Stimulated activated CD4-positive, alpha-beta T cell treated with anti-CD3 and anti-CD28 coated beads, TNF-alpha, amount 100 ng/mL, for 1 hour (primary cell): ENCODE results near the gene PITRM1.
"Not testable (repeated sequence)": the region's sequence is repeated elsewhere in the genome, so short reads cannot be mapped to it uniquely, and the experiment has no call there.

Experiments used
- DNase-seq, 3 donors: peaks; one replicate each; pipeline ENCODE4 v3.0.0-alpha.2; 2020; ENCODE audit warnings: low read depth in 3 of 3, low spot score in 1 of 3

Gene PITRM1

GRCh38 chr10:3199488-3199887 is 26.9 kb upstream of the PITRM1 start:
- DNase-seq, result no peak

DNA sequence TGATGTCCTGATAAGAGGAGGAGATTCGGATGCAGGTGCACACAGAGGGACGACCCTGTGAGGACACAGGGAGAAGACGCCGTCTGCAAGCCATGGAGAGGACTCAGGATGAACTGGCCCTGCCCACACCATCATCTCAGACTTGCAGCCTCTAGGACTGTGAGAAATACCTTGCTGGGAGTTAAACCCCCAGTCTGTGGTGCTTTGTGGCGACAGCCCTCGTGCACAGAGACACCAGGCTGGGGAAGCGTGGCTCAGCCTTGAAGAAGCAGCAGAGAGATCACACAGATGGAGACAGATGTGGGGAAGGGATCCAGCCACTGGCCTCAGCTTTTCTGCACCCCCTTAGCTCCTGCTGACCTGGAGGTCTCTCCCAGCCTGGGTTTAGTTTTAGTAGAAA is 26.3 kb upstream of the PITRM1 start:
- DNase-seq, result no peak

DNA sequence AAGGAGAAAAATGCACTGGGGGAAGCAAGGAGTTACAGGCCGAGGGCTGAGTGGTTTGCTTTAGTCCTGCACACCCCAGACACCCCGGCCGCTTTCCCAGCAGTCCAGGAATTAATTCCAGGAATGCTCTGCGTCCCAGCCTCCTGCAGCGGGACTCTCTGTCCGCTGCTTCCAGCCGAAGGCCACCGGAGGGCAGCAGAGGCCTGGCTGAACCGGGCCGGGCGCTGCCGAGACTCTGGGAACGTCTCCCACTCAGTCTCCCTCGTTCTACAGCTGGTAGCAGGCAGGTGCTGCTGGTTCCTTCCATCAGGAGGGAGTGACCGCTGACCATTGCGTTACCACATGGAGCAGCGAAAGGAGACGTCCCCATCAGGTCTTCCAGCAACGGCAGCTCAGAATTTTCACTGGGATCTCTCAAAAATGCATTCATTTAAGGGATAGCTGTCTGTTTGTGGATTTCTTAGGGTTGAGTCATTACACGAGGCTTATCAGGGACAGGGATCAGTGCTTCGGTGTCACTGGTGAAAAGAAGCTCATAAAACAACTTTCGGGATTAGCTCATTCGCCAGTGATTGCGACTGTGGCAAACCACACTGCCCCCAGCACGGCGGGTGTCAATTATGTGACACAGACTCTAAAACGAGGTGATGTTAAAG is 24.9 kb upstream of the PITRM1 start:
- DNase-seq, result peak in 2 of 3 donors; percentile 39 to 45

DNA sequence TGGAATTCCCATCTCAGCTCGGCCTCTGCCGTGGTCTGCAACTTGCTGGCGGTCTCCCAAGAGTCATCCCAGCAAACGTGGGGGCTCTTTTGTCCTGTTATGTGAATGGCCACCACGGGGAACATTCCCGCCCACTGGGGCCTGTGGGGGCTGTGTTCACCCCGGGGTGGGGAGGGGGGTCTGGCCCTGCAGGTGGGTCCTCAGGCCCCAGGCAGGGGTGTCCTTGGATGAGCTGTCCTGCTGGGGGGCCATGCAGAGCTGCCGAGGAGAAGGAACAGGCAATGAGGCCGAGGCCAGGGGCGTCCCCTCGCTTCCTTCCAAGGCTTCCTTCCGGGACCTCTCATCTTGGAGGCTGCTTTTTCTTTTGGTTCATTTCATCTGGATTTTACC is 24.4 kb upstream of the PITRM1 start:
- DNase-seq, result no peak

- DNase-seq, result no peak
These were observed 23.9 kb upstream of the PITRM1 start for GRCh38 chr10:3196482-3196881.

DNA sequence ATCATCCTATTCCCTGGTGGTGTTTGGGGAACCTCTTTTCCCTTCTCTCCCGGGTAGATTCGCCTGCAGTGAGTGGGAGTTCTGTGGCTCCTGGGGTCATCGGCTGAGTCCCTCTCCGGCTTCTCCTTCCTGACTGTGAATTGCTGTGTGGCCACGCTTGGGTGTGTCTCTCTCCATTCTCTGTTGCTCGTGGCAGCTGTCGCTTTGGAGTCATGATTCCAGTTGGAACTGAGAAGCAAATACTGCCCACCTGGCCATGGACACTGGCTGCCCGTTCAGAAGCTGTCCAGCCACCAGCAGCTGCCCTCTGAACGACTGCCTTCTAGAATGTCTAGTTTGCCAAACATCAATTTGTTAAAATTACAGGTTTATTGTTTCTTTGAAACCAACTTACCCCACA is 23.1 kb upstream of the PITRM1 start:
- DNase-seq, result no peak

DNA sequence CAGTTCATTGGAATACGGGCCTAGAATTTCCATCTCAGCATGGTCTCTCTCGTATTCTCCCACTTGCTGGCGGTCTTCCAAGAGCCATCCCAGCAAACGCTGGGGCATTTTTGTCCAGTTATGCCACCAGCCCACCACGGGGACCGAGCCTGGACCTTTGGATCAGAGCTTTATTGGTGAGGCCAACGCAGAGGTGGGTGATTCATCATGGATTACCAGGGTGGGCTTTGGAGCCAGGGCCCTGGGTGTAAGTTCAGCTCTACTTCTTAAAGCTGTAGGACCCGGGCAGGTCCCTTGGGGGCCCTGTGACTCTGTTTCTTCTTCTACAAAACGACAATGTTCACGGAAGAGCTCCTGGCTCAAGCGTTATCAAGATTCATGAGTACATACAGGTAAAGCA is 22.7 kb upstream of the PITRM1 start:
- DNase-seq, result no peak

DNA sequence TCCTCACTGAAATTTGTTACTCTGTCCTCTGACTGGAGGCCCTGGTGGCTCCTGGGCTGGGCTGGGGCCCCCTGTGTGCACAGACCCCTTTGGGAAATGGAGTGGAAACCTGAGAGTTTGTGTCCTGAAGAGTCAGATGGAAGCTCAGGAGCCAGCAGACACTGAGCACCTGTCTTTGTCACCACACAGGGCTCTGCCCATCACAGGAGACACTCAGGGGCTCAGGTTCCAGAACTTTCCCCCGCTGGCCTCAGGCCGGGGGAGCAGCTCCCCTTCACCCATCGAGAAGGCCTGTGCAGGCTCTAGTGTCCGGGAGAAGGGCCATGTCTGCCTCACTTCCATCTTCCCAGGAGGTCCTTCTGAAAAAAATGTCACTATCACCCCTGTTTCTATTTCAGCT is 22.3 kb upstream of the PITRM1 start:
- DNase-seq, result no peak

DNA sequence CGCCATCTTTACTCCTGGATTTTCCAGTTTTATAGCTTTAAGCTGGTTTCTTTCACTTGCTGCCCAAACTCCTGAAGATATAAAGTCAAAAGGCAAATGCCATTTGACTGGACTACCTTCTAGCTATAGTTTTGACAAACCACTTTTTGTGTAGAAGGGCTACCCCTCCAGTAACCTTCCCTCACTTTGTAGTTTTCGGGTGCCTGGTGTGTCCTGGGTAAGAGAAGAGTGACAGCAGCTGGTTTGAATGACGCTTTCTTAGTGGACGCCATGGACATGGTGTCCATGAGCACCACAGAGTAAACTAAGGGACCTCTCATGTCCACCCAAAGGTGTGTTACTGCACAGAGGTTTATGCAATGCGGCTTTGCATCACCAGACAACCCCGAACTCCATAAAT is 21.2 kb upstream of the PITRM1 start:
- DNase-seq, result no peak

GRCh38 chr10:3192856-3193635 is 20.5 kb upstream of the PITRM1 start:
- DNase-seq, result peak in 1 of 3 donors; percentile 37

DNA sequence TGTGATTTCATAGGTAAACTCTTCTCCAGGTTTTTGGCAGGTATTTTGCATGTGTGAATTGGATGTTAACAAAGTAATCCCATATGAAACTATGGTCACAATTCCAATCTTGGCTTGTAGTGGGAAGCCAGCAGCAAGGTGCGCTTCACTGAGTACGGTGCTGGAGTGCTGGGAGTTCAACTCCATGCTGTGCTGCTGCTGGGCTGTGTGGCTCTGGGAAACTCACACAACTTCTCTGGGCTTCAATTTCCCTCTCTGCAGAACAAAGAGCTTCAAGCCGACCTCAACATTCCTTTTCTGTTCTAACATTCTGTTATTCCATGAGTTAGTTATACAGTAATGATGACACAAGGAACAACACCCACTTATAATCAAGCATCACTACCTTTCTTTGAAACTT is 18.2 kb upstream of the PITRM1 start:
- DNase-seq, result no peak

DNA sequence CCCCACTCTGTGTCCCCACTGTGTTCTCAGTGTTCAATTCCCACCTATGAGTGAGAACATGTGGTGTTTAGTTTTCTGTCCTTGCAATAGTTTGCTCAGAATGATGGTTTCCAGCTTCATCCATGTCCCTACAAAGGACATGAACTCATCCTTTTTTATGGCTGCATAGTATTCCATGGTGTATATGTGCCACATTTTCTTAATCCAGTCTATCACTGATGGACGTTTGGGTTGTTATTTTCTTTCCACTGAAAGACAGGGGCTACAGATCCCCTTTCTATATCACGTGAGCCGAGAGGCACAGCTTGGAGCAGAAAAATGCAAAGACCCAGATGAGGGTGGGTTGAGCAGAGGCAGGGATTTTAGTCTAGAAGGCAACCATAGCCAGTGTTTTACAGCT is 14.6 kb upstream of the PITRM1 start:
- DNase-seq, result not testable (repeated sequence)

- DNase-seq, result no peak
These were observed 13.8 kb upstream of the PITRM1 start for GRCh38 chr10:3186368-3186767.

GRCh38 chr10:3185386-3185785 is 12.8 kb upstream of the PITRM1 start:
- DNase-seq, result no peak

DNA sequence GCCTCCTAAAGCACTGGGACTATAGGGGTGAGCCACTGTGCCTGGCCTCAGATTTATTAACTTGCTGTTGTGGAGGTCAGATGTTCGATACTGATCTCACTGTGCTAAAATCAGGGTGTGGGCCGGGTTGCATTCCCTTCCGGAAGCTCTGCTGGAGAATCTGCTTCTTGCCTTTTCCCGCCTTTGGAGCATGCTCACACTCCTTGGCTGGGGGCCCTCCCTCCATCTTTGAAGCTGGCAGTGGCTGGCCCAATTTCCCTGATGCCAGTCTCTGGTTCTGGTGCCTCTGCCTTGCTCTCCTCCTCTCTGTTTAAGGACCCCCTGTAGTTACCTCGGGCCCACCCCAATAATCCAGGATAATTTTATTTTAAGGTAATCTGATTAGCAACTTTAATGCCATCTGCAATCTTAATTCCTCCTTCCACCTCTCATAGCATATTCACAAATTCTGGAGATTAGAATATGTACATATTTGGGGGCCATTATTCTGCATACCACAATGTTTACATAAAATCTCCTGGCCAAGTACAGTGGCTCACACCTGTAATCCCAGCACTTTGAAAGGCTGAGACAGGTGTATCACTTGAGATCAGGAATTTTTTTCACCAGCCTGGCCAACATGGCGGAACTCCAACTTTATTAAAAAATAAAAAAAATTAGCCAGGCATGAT is 7.9 kb upstream of the PITRM1 start:
- DNase-seq, result no peak

- DNase-seq, result no peak
These were observed 6.6 kb upstream of the PITRM1 start for GRCh38 chr10:3179174-3179573.

GRCh38 chr10:3178042-3178441 is 5.5 kb upstream of the PITRM1 start:
- DNase-seq, result no peak

DNA sequence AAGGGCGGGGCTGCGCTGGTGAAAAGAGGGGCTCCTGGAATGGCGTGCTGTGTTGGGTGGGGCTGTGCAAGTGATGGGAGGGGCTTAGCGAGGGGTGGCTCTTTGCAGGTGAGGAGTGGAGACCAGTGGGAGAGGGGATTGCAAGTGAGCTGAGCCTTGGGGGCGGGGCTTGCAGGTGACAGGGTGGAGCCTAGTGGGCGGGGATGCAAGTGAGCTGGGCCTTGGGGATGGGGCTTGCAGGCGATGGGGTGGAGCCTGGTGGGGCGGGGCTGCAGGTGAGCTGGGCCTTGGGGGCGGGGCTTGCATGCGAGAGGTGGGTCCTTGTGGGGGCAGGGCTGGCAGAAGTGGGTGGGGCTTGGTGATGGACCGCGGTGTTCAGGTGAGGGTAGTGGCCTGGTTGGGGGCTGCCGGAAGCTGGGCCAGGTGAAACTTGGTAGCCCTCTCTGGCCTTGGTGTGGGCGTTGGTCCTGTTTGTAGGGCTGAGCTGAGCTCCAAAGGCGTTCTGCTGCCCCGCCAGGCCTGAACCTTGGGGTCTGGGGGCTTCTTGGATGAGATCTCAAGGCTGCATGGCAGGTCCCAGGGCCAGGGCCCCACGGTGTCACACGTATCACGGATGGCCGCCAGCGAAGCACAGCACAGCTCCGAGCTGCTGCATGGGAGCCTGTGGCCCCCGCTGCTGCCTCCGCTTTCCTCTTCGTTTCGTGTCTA is 743 bp upstream of the PITRM1 start:
- DNase-seq, result no peak

- DNase-seq, result peak in 2 of 3 donors; percentile 7 to 16
These were observed 519 bp downstream of the PITRM1 start for GRCh38 chr10:3172081-3172445.

- DNase-seq, result not testable (repeated sequence)
These were observed 1.1 kb downstream of the PITRM1 start for GRCh38 chr10:3171488-3171887.

DNA sequence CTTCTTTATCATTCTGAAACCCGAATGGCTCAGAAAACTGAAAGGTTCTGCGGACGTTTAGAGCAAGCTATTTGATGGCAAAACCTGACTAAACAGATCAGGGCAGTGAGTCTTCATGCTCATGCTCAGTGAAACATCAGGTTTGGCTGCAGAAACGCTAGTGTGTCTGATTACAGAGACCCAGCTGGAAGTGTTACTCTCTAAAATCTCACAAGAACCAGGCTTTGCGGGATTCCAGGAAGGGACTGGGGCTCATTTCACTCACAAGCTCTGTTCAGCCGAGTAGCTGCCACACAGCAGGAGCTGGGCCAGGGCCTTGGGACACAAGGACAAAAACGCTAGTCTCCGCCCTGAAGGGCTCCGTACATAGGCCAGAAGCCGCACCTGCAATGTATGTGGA is 2.9 kb downstream of the PITRM1 start:
- DNase-seq, result no peak

DNA sequence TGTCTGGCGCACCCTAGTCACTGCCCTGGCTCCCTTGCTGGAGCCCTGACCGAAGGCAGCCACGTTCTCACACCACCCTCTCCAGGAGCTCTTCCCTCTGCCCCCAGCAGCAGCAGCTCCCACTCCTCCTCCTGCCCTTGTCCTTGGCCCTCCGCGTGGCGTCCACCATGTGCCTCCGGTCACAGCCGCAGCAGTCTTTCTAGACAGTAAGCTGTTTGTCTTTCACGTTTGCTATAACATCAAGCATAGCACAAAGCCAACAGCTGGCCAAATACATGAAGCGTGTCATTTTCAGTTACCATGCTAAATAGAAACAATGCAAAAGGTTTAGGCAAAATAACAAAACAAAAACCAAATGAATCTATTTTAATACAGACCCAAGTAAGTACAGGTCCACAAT is 3.3 kb downstream of the PITRM1 start:
- no peak for DNase-seq
